Neural crest cell (in vitro differentiated cells): ENCODE measurements around the gene CACNA2D4. TPM values are rescaled to one million over a fixed set of nuclear protein-coding genes. Genes with fewer than 3 reads are reported as not detected.
A peak's percentile ranks its signal among the peaks of the same experiment; 100 is the strongest.

Experiments used
- DNase-seq: peaks from one replicate; pipeline ENCODE4 v3.0.0; 2021; ENCODE audit warnings: low read depth, mixed read lengths, low spot score
- H3K27ac Mint-ChIP-seq: one replicate; pipeline ENCODE4 v1.8.0; 2021; ENCODE audit warnings: mild to moderate bottlenecking, mixed read lengths; ENCODE audit not compliant: unreplicated experiment
- H3K27me3 Mint-ChIP-seq: 2 replicates; pipeline ENCODE4 v1.8.0; 2021; ENCODE audit warnings: low read depth, mild to moderate bottlenecking, mixed read lengths
- H3K36me3 Mint-ChIP-seq: 2 replicates; pipeline ENCODE4 v1.8.0; 2021; ENCODE audit warnings: low read depth, mild to moderate bottlenecking, mixed read lengths
- H3K4me1 Mint-ChIP-seq: 2 replicates; pipeline ENCODE4 v1.8.0; 2021; ENCODE audit warnings: mixed read lengths
- H3K4me3 Mint-ChIP-seq: one replicate; pipeline ENCODE4 v1.8.0; 2021; ENCODE audit warnings: mild to moderate bottlenecking, mixed read lengths
- H3K9me3 Mint-ChIP-seq: 2 replicates; pipeline ENCODE4 v1.8.0; 2021; ENCODE audit warnings: mixed read lengths
- CTCF ChIP-seq: fragments of 200-600 bp; sonication (generic); conservative IDR thresholded peaks from 2 replicates; pipeline ENCODE4 v1.5.0; 2021; ENCODE audit warnings: antibody characterized with exemption, mild to moderate bottlenecking
- total RNA-seq: library from RNA; stranded (reverse); gene quantifications from 2 replicates; pipeline ENCODE4 v1.2.1, GENCODE V29; 2021

CACNA2D4 gene
- total RNA-seq, 1 donor from 2014 or later = 0.72 TPM

- TF ChIP-seq CTCF = no peak
- Mint-ChIP-seq H3K27me3 (peaks cover 5% of the 10 kb centered on the region), H3K9me3 (no peaks in the 10 kb centered on the region), H3K36me3 (no peaks in the 10 kb centered on the region), H3K4me3 (no peak overlapping the region), H3K27ac (no peak overlapping the region), H3K4me1 (peaks cover 36% of the 10 kb centered on the region)
- DNase-seq = no peak
Measured at GRCh38 chr12:1845427-1845826, 73.0 kb downstream of the CACNA2D4 start.

DNA sequence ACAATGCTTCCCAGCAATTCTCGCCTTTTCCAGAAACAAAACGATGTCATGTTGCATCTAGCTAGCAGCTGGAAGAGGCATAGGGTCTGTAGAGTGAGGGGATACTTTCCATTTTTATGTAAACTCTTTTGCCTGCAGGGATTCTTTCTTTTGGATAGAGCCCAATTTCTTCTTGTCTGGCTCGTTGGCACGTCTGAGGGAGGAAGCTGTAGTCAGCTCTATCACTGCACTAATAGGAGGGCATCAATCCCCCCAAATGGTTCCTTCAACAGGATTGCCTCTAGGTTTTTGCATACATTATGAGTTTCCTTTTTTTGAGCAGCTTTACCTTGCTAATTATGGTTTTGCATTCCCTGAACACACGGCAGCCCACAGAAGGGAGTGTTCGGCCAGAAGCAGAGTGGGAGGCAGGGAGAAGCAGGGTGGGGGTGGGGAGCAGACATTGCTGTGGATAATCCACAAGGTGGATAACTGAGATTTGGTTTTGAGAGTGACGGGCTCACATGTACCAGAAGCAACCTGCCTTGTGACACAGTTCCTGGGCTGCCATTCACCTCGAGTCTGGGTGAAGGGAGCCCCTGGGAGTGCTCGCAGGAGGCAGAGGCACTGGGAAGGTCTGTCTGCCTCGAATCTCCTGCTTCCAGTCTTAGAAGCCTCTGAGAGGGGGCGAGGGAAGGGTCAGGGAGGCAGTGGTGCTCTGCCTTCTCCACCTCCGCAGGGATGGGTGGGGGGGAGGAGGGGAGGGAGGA, 73.6 kb downstream of the CACNA2D4 start:
- no peak overlapping the region for H3K4me3 Mint-ChIP-seq
- H3K27ac Mint-ChIP-seq = no peak overlapping the region
- no peak for TF ChIP-seq CTCF
- peaks cover 5% of the 10 kb centered on the region for H3K27me3 Mint-ChIP-seq
- no peak for DNase-seq
- H3K4me1 Mint-ChIP-seq = peaks cover 41% of the 10 kb centered on the region
- H3K36me3 Mint-ChIP-seq = no peaks in the 10 kb centered on the region
- H3K9me3 Mint-ChIP-seq = no peaks in the 10 kb centered on the region

GRCh38 chr12:1844223-1844622, 74.2 kb downstream of the CACNA2D4 start:
- Mint-ChIP-seq H3K4me3 (no peak overlapping the region), H3K27me3 (peaks cover 5% of the 10 kb centered on the region), H3K36me3 (no peaks in the 10 kb centered on the region), H3K9me3 (no peaks in the 10 kb centered on the region), H3K4me1 (peaks cover 48% of the 10 kb centered on the region), H3K27ac (peak overlapping the region; percentile 81)
- TF ChIP-seq CTCF = no peak
- no peak for DNase-seq

- no peaks in the 10 kb centered on the region for H3K36me3 Mint-ChIP-seq
- H3K4me3 Mint-ChIP-seq = no peak overlapping the region
- H3K27me3 Mint-ChIP-seq = peaks cover 5% of the 10 kb centered on the region
- no peak overlapping the region for H3K27ac Mint-ChIP-seq
- no peak for DNase-seq
- TF ChIP-seq CTCF = no peak
- H3K4me1 Mint-ChIP-seq = peaks cover 50% of the 10 kb centered on the region
- no peaks in the 10 kb centered on the region for H3K9me3 Mint-ChIP-seq
Measured at GRCh38 chr12:1843641-1844005, 74.8 kb downstream of the CACNA2D4 start.

DNA sequence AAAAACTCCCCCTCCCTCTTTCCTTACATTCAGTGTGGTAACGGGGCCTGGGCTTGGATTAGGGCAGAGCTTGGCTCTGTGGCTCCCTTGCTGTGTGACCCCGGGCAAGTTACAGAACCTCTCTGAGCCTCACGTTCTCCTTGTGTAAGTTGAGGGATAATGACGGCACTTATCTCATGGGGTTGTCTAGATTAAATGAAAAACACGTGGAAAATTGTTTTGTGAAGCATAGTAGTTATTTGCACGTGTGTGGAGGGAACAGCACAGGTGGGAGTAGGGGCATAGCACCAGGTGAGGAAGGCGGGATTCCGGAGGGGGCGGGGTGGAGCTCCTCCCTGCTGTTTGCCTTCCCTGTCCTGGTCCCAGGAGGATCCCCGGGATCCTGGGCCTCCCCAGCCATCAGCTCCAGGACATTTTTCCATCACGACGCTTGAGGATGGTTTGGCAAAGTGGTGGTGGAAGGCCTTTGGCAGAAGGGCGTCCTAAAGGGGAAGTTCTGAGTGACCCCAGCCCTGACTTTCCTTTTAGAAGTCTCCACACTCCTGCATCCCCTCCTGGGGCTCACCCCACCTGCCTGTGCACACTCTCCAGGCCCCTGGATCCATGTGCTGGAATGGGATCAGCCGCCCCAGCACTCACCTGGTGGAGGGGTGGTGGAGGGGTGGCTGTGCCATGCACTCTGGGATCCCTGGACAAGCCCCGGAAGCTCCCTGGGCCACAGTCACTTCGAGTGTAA, 75.4 kb downstream of the CACNA2D4 start:
- no peak overlapping the region for H3K27ac Mint-ChIP-seq
- H3K36me3 Mint-ChIP-seq = no peaks in the 10 kb centered on the region
- H3K9me3 Mint-ChIP-seq = no peaks in the 10 kb centered on the region
- peaks cover 53% of the 10 kb centered on the region for H3K4me1 Mint-ChIP-seq
- TF ChIP-seq CTCF = no peak
- no peak for DNase-seq
- no peak overlapping the region for H3K4me3 Mint-ChIP-seq
- peaks cover 5% of the 10 kb centered on the region for H3K27me3 Mint-ChIP-seq
